Neural progenitor cell (in vitro differentiated cells): ENCODE results near the gene MSH3. TPM values are rescaled to one million over a fixed set of nuclear protein-coding genes. Genes with fewer than 3 reads are reported as not detected.

Experiments
- DNase-seq: peaks from one replicate; pipeline ENCODE4 v3.0.0-alpha.2; 2016; ENCODE audit warnings: low spot score
- H2AFZ ChIP-seq: fragments of 200-600 bp; sonication (generic); replicated peaks from 2 replicates; pipeline ENCODE4 v1.6.1; 2016; ENCODE audit warnings: antibody characterized with exemption
- H3F3A ChIP-seq: fragments of 200-600 bp; sonication (generic); 2 replicates; pipeline ENCODE4 v1.6.1; 2016; ENCODE audit warnings: antibody characterized with exemption, low read depth
- H3K27ac ChIP-seq: fragments of 200-600 bp; sonication (generic); 2 replicates; pipeline ENCODE4 v1.5.1; 2016; ENCODE audit warnings: mild to moderate bottlenecking
- H3K27me3 ChIP-seq: fragments of 200-600 bp; sonication (generic); 2 replicates; pipeline ENCODE4 v1.6.1; 2016; ENCODE audit warnings: mild to moderate bottlenecking, moderate library complexity
- H3K36me3 ChIP-seq: fragments of 200-600 bp; sonication (generic); 2 replicates; pipeline ENCODE4 v1.5.1; 2016
- H3K4me1 ChIP-seq: fragments of 200-600 bp; sonication (generic); 2 replicates; pipeline ENCODE4 v1.6.1; 2016; ENCODE audit warnings: mixed run types
- H3K4me2 ChIP-seq: fragments of 200-600 bp; sonication (generic); 2 replicates; pipeline ENCODE4 v1.6.1; 2016
- H3K4me3 ChIP-seq: fragments of 200-600 bp; sonication (generic); 2 replicates; pipeline ENCODE4 v1.5.1; 2016
- H3K79me2 ChIP-seq: fragments of 200-600 bp; sonication (generic); 2 replicates; pipeline ENCODE4 v1.6.1; 2016; ENCODE audit warnings: low read depth
- H3K9ac ChIP-seq: fragments of 200-600 bp; sonication (generic); 2 replicates; pipeline ENCODE4 v1.6.1; 2016
- H3K9me3 ChIP-seq: fragments of 200-600 bp; sonication (generic); 2 replicates; pipeline ENCODE4 v1.5.1; 2016; ENCODE audit warnings: low read depth
- H4K20me1 ChIP-seq: fragments of 200-600 bp; sonication (generic); 2 replicates; pipeline ENCODE4 v1.6.1; 2016; ENCODE audit warnings: low read depth
- H3K27ac Mint-ChIP-seq: 3 replicates; pipeline ENCODE4 v1.8.0; 2021; ENCODE audit warnings: mixed read lengths
- H3K27me3 Mint-ChIP-seq: 2 replicates; pipeline ENCODE4 v1.8.0; 2022; ENCODE audit warnings: low read depth, mild to moderate bottlenecking, inconsistent platforms, moderate library complexity, mixed read lengths; ENCODE audit not compliant: insufficient read depth
- H3K36me3 Mint-ChIP-seq: 3 replicates; pipeline ENCODE4 v1.8.0; 2021; ENCODE audit warnings: mixed read lengths
- H3K4me1 Mint-ChIP-seq: 3 replicates; pipeline ENCODE4 v1.8.0; 2021; ENCODE audit warnings: mixed read lengths
- H3K4me3 Mint-ChIP-seq: 3 replicates; pipeline ENCODE4 v1.8.0; 2021; ENCODE audit warnings: mild to moderate bottlenecking, moderate library complexity, mixed read lengths
- H3K9me3 Mint-ChIP-seq: 3 replicates; pipeline ENCODE4 v1.8.0; 2020; ENCODE audit warnings: mixed read lengths
- EZH2 ChIP-seq: fragments of 200-600 bp; sonication (generic); IDR thresholded peaks from 2 replicates; pipeline ENCODE4 v1.6.1; 2017; ENCODE audit warnings: antibody characterized with exemption, mild to moderate bottlenecking, moderate library complexity
- EZH2phosphoT487 ChIP-seq: fragments of 200-600 bp; sonication (generic); IDR thresholded peaks from 2 replicates; pipeline ENCODE4 v1.6.1; 2017; ENCODE audit warnings: antibody characterized with exemption
- total RNA-seq: library from RNA; depleted of rRNA; stranded (reverse); fragments of >200 nt; gene quantifications from 2 replicates; pipeline ENCODE4 v1.2.3, GENCODE V29; 2015; ENCODE audit warnings: low replicate concordance
- TF ChIP-seq, protein P1 (sequence below): fragments of 200-600 bp; sonication (generic); IDR thresholded peaks from 2 replicates; pipeline ENCODE4 v1.5.1; 2017; ENCODE audit warnings: antibody characterized with exemption, mild to moderate bottlenecking

The MSH3 gene
- total RNA-seq, 1 donor from 2014 or later = 26.1 TPM

DNA sequence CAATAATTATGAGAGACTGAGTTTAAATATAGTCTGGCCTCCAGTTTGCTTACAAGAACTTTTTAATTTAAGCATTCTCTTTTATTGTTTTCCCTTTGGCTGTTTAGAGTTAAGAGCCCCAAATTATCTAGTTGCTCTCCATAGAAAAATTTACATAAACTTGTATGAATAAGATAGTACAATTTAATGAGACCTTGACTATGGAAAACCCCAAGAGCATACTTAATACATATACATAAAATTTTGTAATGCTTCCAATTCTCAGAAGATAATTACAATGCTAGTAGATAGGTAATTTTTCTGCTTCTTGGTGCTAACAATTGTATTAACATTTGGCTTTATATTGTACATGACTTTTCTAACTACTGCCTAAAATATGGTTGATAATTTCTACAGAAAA lies 20.3 kb upstream of the MSH3 start:
- Histone ChIP-seq H3K27me3 (no peaks in the 10 kb centered on the region), H3K79me2 (no peaks in the 10 kb centered on the region), H3K4me3 (no peak overlapping the region), H3K36me3 (peaks cover 53% of the 10 kb centered on the region), H3K4me2 (no peak overlapping the region), H3K9ac (no peak overlapping the region), H3K27ac (no peak overlapping the region), H4K20me1 (no peaks in the 10 kb centered on the region), H2AFZ (no peak overlapping the region), H3F3A (no peaks in the 10 kb centered on the region), H3K9me3 (no peaks in the 10 kb centered on the region), H3K4me1 (no peaks in the 10 kb centered on the region)
- Mint-ChIP-seq H3K27me3 (no peaks in the 10 kb centered on the region), H3K4me3 (no peak overlapping the region), H3K4me1 (no peaks in the 10 kb centered on the region), H3K27ac (no peak overlapping the region), H3K36me3 (peaks cover 40% of the 10 kb centered on the region), H3K9me3 (no peaks in the 10 kb centered on the region)
- DNase-seq = no peak
- TF ChIP-seq EZH2 (no peak), EZH2phosphoT487 (no peak)
- TF ChIP-seq, protein P1, sequence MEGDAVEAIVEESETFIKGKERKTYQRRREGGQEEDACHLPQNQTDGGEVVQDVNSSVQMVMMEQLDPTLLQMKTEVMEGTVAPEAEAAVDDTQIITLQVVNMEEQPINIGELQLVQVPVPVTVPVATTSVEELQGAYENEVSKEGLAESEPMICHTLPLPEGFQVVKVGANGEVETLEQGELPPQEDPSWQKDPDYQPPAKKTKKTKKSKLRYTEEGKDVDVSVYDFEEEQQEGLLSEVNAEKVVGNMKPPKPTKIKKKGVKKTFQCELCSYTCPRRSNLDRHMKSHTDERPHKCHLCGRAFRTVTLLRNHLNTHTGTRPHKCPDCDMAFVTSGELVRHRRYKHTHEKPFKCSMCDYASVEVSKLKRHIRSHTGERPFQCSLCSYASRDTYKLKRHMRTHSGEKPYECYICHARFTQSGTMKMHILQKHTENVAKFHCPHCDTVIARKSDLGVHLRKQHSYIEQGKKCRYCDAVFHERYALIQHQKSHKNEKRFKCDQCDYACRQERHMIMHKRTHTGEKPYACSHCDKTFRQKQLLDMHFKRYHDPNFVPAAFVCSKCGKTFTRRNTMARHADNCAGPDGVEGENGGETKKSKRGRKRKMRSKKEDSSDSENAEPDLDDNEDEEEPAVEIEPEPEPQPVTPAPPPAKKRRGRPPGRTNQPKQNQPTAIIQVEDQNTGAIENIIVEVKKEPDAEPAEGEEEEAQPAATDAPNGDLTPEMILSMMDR = no peak

DNA sequence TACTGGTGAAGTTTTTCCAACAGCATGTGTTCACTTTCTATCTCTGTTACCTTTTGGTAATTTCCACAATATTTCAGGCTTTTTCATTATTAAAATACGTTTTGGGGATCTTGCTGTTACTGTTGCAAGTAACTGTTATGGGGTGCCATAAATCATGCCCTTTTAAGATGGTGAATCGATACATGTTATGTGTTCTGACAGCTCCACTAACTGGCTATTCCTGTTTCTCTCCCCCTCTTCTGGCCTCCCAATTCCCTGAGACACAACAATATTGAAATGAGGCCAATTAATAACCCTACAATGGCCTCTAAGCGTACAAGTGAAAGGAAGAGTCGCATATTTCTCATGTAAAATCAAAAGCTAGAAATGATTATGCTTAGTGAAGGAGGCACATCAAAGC lies 13.1 kb upstream of the MSH3 start:
- peaks cover 48% of the 10 kb centered on the region for H3K36me3 ChIP-seq
- no peaks in the 10 kb centered on the region for H3K4me1 ChIP-seq
- no peaks in the 10 kb centered on the region for H3K4me1 Mint-ChIP-seq
- TF ChIP-seq EZH2phosphoT487 = no peak
- TF ChIP-seq, protein P1 = no peak
- no peak for TF ChIP-seq EZH2
- H3K79me2 ChIP-seq = no peaks in the 10 kb centered on the region
- H2AFZ ChIP-seq = no peak overlapping the region
- H3K9me3 ChIP-seq = no peaks in the 10 kb centered on the region
- H3K9me3 Mint-ChIP-seq = peaks cover 6% of the 10 kb centered on the region
- no peaks in the 10 kb centered on the region for H3K27me3 Mint-ChIP-seq
- no peak overlapping the region for H3K9ac ChIP-seq
- peaks cover 66% of the 10 kb centered on the region for H3K36me3 Mint-ChIP-seq
- peaks cover 2% of the 10 kb centered on the region for H3F3A ChIP-seq
- no peaks in the 10 kb centered on the region for H4K20me1 ChIP-seq
- H3K4me3 Mint-ChIP-seq = no peak overlapping the region
- no peak for DNase-seq
- H3K4me3 ChIP-seq = no peak overlapping the region
- H3K27ac ChIP-seq = no peak overlapping the region
- H3K27me3 ChIP-seq = no peaks in the 10 kb centered on the region
- no peak overlapping the region for H3K4me2 ChIP-seq
- H3K27ac Mint-ChIP-seq = no peak overlapping the region

DNA sequence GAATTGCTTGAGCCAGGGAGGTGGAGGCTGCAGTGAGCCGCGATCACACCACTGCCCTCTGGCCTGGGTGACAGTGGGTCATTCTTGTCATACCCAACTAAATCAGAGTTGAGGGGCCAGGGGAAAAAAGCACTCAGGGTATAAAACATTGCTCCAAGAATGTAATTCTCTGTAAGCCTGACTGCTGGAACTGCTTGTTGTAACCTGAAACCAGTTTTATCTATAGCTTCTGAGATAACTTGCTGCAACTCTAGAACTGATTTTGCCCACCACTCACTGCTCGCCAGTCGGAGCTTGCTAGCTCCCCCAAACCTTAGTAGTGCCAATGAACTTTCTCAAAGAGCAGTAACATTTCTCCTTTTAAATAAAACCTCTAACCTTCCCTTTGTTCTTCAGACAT lies 9.6 kb upstream of the MSH3 start:
- H3K9ac ChIP-seq = no peak overlapping the region

More for the DNA sequence above, 9.6 kb upstream of the MSH3 start:
- H4K20me1 ChIP-seq = no peaks in the 10 kb centered on the region
- TF ChIP-seq, protein P1 = no peak
- TF ChIP-seq EZH2phosphoT487 (no peak), EZH2 (no peak)
- H3K27ac Mint-ChIP-seq = no peak overlapping the region
- H3K36me3 ChIP-seq = peaks cover 35% of the 10 kb centered on the region
- H3K27me3 ChIP-seq = no peaks in the 10 kb centered on the region
- H3K27ac ChIP-seq = no peak overlapping the region
- no peaks in the 10 kb centered on the region for H3K4me1 ChIP-seq
- peaks cover 4% of the 10 kb centered on the region for H3K79me2 ChIP-seq
- H3K4me2 ChIP-seq = no peak overlapping the region
- no peaks in the 10 kb centered on the region for H3K9me3 ChIP-seq
- H3F3A ChIP-seq = peaks cover 2% of the 10 kb centered on the region
- H3K4me3 Mint-ChIP-seq = no peak overlapping the region
- H2AFZ ChIP-seq = no peak overlapping the region
- peaks cover 70% of the 10 kb centered on the region for H3K36me3 Mint-ChIP-seq
- H3K9me3 Mint-ChIP-seq = peaks cover 6% of the 10 kb centered on the region
- H3K4me3 ChIP-seq = no peak overlapping the region
- H3K27me3 Mint-ChIP-seq = no peaks in the 10 kb centered on the region
- no peaks in the 10 kb centered on the region for H3K4me1 Mint-ChIP-seq
- DNase-seq = no peak
